ENCODE results near the gene ABCA1.
"Not testable (repeated sequence)": the region's sequence is repeated elsewhere in the genome, so short reads cannot be mapped to it uniquely, and the experiment has no call there.

ABCA1 gene

DNA sequence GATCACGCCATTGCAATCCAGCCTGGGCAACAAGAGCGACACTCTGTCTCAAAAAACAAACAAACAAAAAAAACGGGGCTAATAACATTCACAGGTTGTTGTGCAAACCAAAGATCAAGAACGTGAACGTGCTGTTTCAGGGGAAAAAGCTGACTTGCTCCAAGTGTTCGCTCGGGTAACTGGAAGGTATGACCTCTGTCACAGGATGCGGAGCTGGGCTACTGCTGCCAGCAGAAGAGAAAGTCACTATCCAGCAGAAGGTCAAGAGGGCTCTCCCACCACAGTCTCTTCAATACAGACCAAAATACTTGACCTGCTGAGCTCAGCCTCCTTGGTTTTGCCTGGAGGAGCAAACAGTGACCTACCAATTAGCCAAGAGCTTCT lies 59.7 kb downstream of the ABCA1 start:
- no peak for DNase-seq

- DNase-seq, result peak; percentile 71 to 83 (median 72)
Observed at GRCh38 chr9:104866191-104866590, 61.8 kb downstream of the ABCA1 start.

GRCh38 chr9:104864675-104865104 lies 63.3 kb downstream of the ABCA1 start:
- peak; percentile 58 to 66 (median 59) for DNase-seq

DNA sequence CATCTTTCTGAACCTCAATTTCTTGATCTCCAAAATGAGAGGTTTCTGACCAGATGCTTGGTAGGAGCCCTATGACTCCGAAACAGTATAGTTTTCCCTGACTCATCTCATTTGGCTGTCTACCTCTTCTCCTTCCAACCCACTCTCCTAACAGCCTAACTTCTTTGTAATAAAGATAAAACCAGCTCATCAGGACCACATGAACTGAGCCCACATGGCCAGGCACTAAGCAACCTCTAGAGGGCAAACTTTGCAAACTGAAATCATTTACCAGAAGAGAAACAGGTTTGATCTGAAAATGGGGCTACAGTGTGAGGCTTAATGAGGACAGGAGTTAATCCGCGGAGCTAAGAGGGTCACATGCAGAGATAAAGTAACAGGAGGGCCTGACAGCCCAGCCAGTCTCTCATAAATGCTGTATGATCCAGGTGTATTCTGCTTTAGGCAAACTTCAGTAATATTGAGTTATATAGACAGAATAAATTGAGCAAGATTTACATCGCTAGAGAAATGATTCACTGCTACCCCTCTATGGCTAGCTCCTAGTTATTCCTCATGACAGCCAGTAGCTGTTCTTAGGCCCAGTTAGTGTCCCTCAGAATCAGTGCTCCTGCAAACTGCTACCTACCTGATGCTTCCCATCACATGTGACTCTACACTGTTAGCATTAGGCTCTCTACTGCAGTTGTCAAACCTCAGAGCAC lies 64.6 kb downstream of the ABCA1 start:
- DNase-seq, result peak; percentile 72 to 85 (median 85)

DNA sequence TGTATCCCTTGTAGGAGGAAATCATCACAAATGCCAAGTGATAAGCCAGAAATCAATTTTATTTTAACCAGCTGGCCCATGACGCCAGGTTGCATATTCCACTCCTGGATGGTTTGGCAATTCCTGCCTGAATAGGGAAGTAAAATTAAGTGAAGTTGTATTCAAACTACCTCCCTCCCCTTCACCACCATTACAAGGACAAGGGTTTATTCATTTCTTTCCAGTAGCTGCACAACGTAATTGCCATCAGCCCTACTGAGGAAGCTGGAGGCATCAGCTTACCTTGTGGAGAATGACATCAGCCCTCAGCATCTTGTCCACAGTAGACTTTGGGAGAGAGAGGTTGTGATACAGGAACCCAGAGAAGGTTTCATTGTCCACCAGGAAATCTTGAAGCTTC lies 66.6 kb downstream of the ABCA1 start:
- DNase-seq, result peak; percentile 47 to 60 (median 48)

GRCh38 chr9:104860263-104860662 lies 67.7 kb downstream of the ABCA1 start:
- DNase-seq, result peak; percentile 60 to 76 (median 72)

DNA sequence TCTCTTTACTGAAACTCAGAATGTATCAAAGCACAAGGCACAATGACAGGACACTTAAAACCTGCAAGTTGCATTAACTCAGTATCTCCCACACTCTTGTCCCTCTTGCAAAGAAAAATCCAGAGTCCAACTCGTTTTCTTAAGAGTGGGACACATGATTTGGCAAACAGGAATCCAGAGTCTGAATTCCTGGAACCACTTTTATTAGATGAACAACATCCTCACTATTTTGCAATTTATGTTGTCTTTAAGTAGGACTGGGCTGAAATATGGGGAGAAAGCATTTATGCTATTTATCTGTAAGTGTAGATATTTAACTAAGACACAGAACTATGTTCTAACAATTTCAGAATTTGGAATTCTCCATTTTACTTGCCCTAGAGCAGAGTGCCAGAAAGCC lies 69.1 kb downstream of the ABCA1 start:
- no peak for DNase-seq

DNA sequence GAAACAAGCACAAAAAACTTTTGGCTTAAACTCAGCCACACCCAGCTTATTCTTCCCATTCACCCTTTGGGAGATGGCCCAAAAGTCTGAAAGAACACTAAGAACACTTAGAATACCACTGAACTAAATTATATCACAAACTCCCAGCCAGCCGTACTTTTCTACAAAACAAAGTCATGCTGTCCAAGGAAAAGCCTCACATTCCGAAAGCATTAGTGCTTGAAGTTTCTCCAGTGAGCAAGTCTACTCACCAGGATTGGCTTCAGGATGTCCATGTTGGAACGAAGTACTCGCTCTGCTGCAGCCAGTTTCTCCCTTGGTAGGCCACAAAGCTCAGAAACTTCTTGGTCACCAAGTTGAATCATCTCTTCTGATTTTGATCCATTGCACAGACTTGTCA lies 69.7 kb downstream of the ABCA1 start:
- DNase-seq, result no peak

- DNase-seq, result no peak
Observed at GRCh38 chr9:104856413-104856941, 71.5 kb downstream of the ABCA1 start.

- peak in 1 of 3 donors; percentile 49 for DNase-seq
Observed at GRCh38 chr9:104855807-104856206, 72.1 kb downstream of the ABCA1 start.

GRCh38 chr9:104855258-104855657 lies 72.7 kb downstream of the ABCA1 start:
- DNase-seq, result not testable (repeated sequence)

DNA sequence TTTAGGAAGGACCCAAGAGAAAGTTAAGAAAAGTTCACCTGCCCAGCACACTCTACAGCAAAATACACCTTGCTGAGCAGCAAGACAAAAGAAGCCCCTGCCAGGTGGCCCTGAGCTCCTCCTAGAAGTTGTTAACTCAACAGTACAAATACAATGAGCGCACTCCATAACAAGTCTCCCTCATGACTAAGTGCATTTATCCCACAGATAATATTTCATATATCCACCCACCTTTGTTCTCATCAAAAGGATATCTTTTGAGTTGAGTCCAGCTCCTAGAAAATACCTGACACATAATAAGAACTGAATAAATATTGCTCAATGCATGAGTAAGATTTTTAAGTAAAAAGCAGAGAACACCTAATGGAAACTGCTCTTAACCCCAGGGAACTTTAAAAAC lies 73.3 kb downstream of the ABCA1 start:
- no peak for DNase-seq

DNA sequence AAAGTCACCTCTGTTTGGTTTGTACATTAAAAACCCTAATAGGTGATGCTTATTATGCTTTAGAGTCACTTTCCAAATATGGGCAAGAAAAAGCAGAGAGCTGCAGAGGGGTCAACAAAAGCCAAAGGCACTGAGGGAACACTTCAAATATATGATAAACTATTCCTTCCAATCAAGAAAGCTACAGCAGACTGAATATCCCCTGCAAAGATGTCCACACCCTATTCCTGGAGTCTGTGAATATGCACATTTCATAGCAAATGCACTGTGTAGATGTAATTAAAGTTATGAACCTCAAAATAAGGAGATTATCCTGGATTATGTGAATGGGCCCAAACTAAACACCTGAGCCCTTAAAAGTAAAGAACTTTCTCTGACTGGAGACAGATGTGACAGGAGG lies 74.3 kb downstream of the ABCA1 start:
- DNase-seq, result no peak

DNA sequence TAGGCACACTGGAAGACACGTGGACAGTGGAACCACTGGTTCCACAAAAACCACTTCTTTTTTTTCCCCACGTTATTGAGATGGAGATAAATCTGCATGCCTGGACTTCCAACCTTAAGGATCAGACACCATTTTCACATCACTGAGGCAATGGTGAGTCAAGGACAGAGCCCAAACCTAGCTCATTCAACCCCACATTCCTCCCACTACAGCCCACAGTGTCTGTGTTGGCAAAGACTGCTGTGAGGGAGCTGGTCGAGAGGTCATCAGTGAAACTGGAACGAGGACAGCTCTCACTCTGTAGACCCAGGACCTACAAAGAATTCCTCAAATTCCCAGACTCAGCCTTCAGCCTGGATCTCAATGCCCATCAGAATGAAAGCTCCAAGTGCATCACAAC lies 74.8 kb downstream of the ABCA1 start:
- DNase-seq, result no peak

DNA sequence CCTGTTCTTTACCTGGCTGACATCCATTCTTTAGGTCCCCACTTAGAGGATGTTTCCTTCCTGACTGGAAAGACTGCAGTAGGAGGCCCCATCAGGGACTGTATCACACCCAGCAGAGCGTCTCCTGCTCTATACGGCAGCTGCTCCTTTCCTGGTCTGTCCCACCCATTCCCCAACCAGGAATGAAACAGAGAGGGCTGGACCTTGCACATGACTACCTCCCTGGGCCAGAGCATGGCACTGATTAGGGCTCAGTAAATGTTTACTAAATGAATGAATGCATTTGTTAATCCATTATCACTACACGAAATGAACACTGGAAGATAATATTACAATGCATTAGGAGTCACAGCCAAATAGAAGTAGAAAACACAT lies 76.4 kb downstream of the ABCA1 start:
- no peak for DNase-seq

DNA sequence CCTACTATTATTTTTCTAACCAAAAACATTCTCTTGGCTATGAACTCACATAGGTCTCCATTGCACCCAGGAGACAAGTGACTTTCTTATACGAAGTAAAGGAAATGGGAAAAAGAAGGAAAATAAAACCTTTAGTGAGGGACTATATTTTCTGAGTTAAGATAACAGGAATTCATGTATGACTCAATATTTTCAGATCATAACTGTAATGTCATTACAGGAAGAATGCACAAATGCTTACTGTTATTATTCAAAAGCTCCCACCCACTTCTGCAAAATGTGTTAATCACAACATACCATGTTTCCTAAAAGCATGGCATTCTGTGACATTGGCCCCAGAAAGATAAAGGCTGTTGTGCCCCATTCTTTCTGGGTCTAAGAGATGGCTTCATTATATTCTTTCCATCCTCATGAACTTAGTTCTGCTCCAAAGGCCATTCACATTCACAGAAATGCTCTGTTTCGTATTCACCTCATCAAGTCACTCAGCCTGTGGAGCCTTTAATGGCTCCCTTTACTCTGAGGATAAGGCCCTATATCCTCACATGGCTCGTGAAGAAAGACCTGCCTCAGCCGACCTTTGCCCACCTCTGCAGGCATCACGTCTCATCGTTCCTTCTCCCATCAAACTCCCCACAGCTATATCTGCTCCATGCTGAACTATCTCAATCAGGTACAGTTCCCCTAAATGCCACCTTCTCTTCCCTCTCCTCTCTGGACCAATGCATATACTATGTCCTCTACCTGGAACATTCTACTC lies 77.0 kb downstream of the ABCA1 start:
- peak in 2 of 3 donors; percentile 77 to 83 for DNase-seq

DNA sequence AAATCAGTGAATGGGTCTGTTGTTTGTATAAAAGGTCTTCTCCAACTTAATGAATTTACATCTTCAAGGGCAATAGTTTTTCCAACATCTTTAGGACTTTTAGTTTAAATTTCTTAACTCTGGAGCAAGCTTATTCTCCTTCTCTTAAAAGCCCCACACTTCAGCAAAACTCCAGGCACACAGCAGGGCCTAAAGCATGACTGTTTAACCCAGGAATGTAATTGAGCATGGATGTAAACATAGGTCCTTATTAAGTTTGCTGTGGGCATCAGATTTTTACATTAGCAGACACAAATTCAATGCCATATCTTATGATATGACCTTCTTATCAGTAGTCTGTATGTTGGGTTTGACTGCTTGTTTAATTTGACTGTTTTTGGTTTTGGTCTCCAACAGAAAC lies 78.9 kb downstream of the ABCA1 start:
- no peak for DNase-seq

GRCh38 chr9:104844710-104845109 lies 83.2 kb downstream of the ABCA1 start:
- no peak for DNase-seq

DNA sequence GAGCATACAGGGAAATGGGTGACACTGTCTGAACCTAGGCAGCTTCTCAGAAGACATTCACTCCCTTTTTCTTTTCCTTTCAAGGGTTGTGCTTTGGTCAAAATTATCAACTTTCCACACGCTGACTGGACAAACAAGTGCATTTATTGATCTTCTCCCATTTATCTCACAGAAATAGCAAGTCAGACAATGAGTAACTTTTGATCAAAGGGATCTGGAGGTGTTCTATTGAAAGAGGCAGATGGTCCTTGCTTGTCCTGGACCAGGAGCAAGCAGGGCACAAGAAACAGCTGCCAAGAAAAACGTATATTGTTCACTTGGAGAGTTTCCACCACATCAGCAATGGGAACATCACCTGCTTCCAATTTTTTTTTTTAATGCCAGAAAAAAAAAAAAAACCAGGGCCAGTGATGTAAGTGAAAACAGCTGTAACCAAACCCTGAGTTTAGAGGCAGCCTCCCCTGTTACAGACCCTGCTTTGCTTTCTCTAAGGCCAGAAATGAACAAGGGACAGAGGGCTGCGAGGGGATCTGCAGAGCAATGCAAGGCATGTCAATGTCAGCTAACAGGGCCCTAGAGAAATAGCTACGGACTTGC lies 84.2 kb downstream of the ABCA1 start:
- DNase-seq, result no peak

DNA sequence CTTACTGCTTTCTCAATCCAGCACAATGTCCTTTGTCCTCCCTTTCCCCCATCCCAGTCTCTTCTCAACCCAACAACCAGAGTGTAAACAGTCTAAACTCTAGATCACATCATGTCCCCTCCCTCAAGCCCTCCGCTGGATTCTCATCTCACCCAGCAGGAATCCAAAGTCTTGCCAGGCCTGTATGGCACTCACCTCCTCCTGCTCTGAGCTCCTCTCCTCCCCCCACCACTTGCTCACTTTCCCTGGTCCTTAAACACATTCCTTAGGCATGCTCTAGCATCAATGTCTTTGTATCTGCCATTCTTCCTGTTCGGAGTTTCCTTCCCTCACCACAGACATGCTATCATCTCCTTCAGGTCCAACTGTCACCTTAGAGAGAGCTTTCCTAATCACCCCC lies 85.3 kb downstream of the ABCA1 start:
- DNase-seq, result no peak

- DNase-seq, result no peak
Observed at GRCh38 chr9:104841601-104842141, 86.3 kb downstream of the ABCA1 start.

- no peak for DNase-seq
Observed at GRCh38 chr9:104838958-104839357, 89.0 kb downstream of the ABCA1 start.

GRCh38 chr9:104836767-104837166 lies 91.2 kb downstream of the ABCA1 start:
- no peak for DNase-seq

- peak in 1 of 3 donors; percentile 29 for DNase-seq
Observed at GRCh38 chr9:104836235-104836634, 91.7 kb downstream of the ABCA1 start.
